ENCODE results near the gene KRT2. TPM values are rescaled to one million over a fixed set of nuclear protein-coding genes. Genes with fewer than 3 reads are reported as not detected.

Gene KRT2
- total RNA-seq, 1 experiment from 2014 or later: 2.4 TPM

DNA sequence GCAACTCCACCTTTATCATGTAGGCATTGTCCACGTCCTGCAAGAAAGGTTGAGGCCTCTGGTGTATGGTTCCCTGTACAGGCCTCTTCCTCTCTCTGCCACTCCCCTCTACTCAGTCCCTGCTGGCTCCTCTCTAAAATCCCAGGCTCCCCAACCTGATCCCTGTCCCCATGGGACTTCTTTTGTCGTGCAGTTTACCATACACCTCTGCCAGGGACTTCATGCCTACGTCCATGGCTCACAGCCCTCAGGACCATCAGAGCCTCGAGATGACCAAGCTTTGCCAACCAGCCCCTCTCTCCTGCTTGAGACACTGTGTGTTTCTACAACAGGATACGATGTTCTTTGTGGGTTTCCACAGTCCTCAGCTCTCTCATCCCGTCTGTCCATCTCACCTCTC lies 2.9 kb downstream of the KRT2 start:
- DNase-seq (ENCODE audit: low read depth): no peak
- in situ Hi-C loops (cut with HindIII; ENCODE audit: low pct_unique_long_range_greater_than_20kb, low sequenced_read_pairs): loop anchor here (10.0 kb wide), 1 partner anchor 434 kb away; no protein-coding TSS in a partner anchor

DNA sequence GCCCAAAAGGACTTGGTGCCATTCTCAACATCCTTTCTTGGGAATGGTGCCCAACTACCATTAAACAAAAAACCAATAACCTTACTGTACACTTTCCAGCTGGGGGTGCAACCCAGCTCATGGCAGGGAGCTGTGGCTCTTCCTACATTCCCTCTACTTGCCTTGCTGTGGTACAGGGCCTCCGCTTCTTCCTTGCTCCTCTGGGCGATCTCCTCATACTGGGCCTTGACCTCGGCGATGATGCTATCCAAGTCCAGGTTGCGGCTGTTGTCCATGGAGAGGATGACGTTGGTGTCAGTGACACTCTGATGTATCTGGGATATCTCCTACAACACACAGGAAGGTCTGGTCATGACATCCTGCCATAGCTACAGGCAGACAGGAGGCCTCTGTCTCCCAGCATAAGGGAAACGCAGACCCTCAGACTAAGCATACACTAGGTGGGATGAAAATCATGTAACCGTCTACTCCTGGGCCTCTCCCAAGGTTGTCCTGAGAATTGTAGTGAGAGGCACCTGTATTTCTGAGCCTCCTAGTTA lies 3.9 kb downstream of the KRT2 start:
- DNase-seq (ENCODE audit: low read depth): no peak
- in situ Hi-C loops (cut with HindIII; ENCODE audit: low pct_unique_long_range_greater_than_20kb, low sequenced_read_pairs): loop anchor here (10.0 kb wide), 1 partner anchor 433 kb away; no protein-coding TSS in a partner anchor

DNA sequence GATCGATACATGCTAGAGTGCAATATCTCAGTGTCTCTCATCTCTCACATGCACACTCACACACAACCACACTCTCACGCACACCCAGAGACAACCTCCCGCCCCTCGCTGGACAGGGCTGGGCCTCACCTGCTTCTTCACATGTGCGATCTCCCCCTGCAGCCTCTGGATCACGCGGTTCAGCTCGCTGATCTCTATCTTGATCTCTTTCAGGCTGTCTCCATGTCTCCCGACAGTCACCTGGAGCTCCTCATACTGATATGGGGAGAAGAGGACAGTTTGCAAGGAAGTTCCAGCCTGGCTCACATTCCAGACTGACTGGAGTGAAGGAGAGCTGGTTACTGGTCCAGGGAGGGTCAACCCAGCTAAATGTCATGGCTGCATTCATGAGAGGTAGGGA lies 4.4 kb downstream of the KRT2 start:
- in situ Hi-C loops (cut with HindIII; ENCODE audit: low pct_unique_long_range_greater_than_20kb, low sequenced_read_pairs): loop anchor here (10.0 kb wide), 1 partner anchor 433 kb away; no protein-coding TSS in a partner anchor
- no peak for DNase-seq (ENCODE audit: low read depth)

DNA sequence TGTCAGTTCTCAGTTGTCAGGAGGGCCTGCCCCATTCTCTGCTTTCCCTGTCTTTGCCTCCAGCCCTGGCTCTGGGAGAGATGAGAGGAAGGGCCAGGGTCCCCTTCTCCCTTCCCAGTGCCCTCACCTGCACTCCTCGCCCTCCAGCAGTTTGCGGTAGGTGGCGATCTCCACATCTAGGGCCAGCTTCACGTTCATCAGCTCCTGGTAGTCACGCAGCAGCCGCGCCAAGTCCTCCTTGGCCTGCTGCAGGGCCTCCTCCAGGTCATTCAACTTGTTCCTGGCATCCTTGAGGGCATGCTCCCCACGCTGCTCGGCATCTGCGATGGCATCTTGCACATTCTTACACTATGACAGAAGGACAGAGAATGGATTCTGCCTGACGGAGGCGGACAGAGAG lies 5.4 kb downstream of the KRT2 start:
- DNase-seq (ENCODE audit: low read depth): no peak
- in situ Hi-C loops (cut with HindIII; ENCODE audit: low pct_unique_long_range_greater_than_20kb, low sequenced_read_pairs): loop anchor here (10.0 kb wide), 1 partner anchor 432 kb away; no protein-coding TSS in a partner anchor

DNA sequence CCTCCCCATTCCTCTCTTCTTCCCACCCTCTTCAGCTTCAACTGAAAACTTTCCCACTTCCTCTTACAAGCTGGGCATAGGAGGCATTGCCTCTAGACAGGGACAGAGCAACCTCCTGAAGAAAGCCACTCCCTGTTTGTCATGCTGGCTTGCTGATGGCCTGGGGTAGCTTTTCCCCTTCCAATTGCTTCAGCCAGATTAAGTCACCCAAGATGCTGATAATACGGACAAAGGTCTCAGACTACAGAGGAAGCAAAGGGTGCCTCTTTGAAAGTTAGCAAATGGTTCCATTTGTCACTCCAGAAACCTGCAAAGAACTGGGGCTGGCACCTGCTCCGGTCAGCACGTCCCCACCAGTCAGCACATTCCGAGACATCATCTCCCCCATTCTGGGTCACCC lies 6.0 kb downstream of the KRT2 start:
- in situ Hi-C loops (cut with HindIII; ENCODE audit: low pct_unique_long_range_greater_than_20kb, low sequenced_read_pairs): loop anchor here (10.0 kb wide), 1 partner anchor 431 kb away; no protein-coding TSS in a partner anchor
- no peak for DNase-seq (ENCODE audit: low read depth)

DNA sequence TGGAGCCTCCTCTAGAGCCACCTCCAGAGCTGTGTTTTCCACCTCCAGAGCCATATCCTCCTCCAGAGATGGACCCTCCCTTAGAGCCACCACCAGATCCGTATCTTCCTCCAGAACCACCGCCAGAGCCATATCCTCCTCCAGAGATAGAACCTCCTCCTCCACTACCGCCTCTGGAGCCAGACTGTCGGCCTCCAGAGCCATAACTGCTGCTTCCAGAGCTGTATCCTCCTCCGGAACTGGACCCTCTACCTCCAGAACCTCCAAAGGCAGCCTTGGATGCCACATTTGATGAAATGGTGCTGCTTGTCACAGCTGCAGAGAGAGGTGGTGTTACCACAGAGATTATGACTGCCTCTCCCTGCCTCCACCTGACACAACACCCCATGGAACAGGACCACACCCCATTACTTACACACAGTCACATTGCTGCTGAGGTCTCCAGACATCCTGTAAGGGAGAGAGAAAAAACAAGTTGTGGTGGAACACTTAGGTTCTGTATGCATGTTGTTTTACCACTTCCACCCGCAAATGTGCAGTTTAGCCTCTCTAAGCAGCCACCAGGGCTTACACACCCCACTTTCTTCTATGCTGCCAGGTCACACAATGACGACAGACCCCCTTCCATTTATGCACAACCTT lies 6.8 kb downstream of the KRT2 start:
- in situ Hi-C loops (cut with HindIII; ENCODE audit: low pct_unique_long_range_greater_than_20kb, low sequenced_read_pairs): loop anchor here (10.0 kb wide), 1 partner anchor 430 kb away; no protein-coding TSS in a partner anchor
- DNase-seq (ENCODE audit: low read depth): no peak

DNA sequence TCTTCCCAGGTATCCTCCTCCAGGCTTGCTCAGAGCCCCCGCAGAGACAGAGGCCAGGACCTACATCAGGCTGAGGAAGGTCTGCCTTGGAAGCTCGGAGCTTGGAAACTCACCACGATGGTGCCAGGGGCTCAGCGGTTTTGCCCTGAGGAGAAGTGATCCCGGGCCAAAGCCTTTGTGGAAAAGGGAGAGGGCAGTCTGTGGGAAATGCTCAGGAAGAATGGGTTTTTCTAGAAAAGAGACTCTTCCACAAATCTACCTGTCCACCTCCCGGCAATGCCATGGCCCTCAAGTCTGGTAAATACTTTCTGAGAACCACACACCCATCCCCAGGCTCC lies 8.0 kb downstream of the KRT2 start:
- in situ Hi-C loops (cut with HindIII; ENCODE audit: low pct_unique_long_range_greater_than_20kb, low sequenced_read_pairs): loop anchor here (10.0 kb wide), 1 partner anchor 429 kb away; no protein-coding TSS in a partner anchor
- no peak for DNase-seq (ENCODE audit: low read depth)

DNA sequence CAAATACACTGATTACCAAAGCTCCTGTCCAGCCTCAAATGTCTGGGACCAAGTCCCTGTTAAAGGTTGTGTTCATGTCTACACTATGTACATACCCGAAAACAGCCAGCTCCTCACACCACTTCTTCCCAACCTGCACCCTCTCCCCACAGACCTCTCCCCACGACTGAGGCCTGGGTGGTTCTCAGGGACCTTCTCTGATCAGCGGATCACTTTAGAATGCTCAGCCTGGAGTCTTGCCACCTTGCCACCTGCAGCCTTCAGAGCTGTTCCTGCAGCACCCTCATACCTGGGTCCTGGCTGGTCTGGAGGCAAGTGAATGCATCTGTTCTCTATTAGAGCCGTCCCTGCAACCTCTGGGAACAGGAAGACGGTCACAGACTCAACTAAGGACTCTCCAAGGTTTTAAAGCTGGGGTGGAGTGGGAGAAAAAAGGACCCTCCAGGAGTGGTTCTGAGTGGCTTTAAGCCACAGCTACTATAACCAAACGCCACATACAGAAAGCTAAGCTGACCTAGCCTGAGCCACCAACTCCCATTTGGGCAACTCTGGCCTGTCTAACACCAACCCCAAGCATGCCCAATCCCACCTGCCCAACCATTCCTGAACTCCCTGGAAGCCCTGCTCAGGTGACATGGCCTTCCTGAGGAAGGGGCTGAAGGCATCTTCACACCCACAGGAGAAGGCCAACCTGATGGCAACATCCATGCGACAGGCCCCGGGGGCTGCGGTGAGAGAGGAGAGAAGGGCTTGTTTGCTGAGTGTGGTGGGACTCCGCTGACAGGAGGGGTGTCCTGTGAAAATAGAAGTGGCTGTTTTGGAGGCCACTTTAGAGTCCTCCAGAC lies 8.6 kb downstream of the KRT2 start:
- in situ Hi-C loops (cut with HindIII; ENCODE audit: low pct_unique_long_range_greater_than_20kb, low sequenced_read_pairs): loop anchor here (10.0 kb wide), 1 partner anchor 429 kb away; no protein-coding TSS in a partner anchor
- DNase-seq (ENCODE audit: low read depth): no peak

DNA sequence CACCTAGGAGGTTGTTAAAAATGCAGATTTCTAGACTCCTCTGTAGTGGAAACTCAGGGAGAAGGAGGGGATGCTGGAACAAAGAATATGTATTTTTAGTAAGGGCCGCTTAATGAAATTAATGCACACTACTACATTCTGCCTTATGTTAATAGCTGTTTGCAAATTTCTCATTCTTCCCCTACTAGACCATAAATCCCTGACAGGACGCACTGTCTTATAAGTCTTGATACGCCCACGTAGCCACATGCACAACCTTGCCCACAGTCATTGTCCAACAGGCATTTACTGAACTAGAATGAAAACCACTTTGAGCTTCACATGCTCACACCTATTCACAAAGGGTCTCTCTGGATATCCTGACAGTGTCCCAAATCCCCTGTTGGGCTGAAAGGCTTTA lies 10.5 kb downstream of the KRT2 start:
- in situ Hi-C loops (cut with HindIII; ENCODE audit: low pct_unique_long_range_greater_than_20kb, low sequenced_read_pairs): loop anchor here (10.0 kb wide), 1 partner anchor 427 kb away; no protein-coding TSS in a partner anchor

DNA sequence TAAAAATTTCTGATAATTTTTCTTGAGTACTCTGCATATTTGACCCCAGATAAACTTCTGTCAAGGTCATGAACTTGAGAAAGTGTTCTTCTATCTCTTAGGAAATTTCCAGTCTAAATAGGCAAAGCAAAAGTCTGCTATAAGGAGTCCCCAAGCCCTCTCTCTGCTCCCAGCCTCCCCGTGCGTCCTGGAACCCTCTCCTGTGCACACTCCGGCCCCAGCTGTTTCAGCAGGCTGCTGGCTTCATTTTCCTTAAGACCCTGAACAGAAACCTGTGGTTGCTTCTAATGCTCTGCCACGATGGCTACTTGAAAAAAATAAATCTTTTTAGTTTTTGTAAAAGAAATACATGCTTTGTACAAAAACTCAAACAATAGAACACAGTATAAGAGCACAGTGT lies 14.7 kb downstream of the KRT2 start:
- no peak for DNase-seq (ENCODE audit: low read depth)
- in situ Hi-C loops (cut with HindIII; ENCODE audit: low pct_unique_long_range_greater_than_20kb, low sequenced_read_pairs): no loop called here

More for the DNA sequence above, 10.5 kb downstream of the KRT2 start:
- DNase-seq (ENCODE audit: low read depth): no peak

DNA sequence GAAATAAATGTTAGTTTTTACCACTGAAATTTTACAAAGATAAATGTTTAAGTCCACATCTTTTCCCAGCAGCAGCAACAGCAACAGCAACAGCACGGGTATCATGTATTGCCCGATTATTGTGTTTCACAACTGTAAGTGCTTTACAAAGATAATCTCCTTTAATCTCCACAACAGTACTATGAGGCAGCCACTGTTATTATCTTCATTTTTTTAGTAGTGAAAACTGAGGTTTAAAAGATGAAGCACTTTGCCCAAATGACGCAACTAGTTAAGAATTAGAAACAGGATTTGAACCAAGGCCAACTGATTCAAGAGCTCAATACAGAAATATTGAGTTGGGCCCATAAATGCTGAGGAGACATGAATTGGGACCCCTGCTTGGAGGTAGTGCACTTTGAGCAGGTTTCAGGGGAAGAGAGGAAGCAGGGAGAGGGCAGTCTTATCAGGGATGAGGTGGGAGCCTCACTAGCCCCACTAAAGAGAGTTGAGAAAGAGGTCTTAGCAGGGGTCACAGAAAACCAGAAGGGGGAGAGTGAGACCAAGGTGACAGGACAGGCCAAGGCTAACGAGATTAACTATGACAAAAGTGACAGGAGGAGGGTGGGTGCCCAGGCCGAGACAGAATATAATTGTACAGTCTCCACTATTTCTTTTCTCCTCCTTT lies 15.3 kb downstream of the KRT2 start:
- in situ Hi-C loops (cut with HindIII; ENCODE audit: low pct_unique_long_range_greater_than_20kb, low sequenced_read_pairs): no loop called here
- DNase-seq (ENCODE audit: low read depth): no peak

DNA sequence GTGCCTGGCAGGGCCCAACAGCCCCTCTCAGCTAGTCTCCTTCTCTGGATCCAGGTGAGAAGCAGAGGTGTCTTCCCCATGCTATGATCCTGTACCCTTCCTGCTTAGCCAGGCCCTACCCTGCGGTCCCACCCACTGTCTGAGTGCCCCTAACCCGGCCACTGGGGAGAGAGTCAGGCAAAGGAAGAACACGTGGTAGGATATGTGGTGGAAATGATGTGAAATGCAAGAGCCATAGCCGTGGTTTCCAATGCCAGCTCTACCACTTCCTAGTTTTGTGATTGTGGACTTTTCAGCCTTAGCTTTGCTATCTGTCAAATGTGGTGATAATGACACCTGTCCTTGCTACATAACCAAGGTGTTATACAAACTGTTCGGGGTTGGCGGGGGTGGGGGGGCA lies 15.8 kb downstream of the KRT2 start:
- in situ Hi-C loops (cut with HindIII; ENCODE audit: low pct_unique_long_range_greater_than_20kb, low sequenced_read_pairs): no loop called here

DNA sequence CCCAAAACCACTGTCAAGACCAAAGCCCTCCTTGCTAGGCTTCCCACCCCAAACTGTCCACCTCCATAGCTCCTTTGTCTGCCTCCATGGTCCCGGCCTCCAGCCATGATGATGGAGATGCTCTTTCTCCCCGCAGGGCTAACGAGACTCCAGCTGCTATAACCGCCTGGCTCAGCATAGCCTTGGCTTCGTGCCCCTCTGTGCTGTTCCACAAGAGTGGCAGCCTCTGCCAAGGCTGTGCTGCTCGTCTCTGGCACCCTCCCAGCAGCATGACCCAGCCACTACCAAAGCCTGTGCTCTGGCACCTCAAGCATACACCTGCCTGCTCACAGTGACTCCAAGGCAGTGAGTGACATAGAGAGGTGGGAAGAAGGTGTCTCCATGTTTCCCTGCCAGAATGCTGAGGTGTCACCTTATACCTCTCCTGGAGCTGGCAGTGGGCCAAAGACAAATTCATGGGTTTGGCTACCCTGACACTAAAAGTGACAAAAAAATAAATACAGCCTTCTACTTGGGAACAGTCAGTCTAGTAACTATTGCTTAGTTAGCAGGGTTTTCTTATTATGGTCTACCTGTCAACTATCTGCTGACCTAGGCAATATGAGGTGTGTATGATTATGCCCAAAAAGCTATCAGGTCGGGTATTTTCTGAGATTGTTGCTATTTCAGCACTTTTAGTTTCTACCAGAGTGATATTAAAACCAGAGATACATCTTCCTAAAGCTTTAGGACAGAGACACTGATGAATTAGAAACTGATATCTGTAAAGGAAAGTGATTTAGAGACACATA lies 17.6 kb downstream of the KRT2 start:
- no peak for DNase-seq (ENCODE audit: low read depth)
- in situ Hi-C loops (cut with HindIII; ENCODE audit: low pct_unique_long_range_greater_than_20kb, low sequenced_read_pairs): no loop called here

More for the DNA sequence above, 15.8 kb downstream of the KRT2 start:
- no peak for DNase-seq (ENCODE audit: low read depth)

DNA sequence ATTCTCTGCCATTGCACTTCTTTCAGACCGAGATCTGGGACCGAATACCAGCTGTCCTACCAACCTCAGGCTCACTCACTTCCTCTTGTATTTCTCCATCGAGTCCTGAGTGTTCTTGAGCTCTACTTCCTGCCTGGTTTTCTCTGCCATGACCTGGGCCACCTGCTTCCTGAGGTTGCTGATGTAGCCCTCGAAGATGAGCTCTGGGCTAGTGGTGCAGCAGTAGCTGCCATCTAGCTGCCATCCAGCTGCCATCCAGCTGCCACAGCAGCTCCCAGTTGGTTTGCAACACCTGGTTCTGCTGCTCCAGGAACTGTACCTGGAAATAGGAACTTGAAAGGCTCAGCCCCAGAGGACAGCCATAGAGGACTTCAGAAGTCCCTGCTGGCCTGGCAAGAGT lies 18.6 kb downstream of the KRT2 start:
- DNase-seq (ENCODE audit: low read depth): no peak
- in situ Hi-C loops (cut with HindIII; ENCODE audit: low pct_unique_long_range_greater_than_20kb, low sequenced_read_pairs): no loop called here

DNA sequence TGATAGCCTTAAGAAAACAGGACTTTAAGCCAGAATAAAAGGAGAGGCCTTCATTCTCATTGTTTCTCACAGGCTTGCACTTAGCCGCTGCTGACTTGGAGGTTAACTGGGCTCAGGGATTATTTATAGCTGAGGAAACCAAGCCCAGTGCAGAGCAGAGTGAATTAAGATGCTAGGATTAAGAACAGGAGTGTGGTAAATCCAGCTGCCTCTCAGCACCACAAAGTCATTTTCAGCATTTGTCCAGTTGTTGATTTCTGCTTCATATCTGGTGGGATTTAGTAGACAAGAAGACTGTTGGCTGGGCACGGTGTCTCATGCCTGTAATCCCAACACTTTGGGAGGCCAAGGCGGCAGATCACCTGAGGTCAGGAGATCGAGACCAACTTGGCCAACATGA lies 19.4 kb downstream of the KRT2 start:
- DNase-seq (ENCODE audit: low read depth): no peak
- in situ Hi-C loops (cut with HindIII; ENCODE audit: low pct_unique_long_range_greater_than_20kb, low sequenced_read_pairs): no loop called here

DNA sequence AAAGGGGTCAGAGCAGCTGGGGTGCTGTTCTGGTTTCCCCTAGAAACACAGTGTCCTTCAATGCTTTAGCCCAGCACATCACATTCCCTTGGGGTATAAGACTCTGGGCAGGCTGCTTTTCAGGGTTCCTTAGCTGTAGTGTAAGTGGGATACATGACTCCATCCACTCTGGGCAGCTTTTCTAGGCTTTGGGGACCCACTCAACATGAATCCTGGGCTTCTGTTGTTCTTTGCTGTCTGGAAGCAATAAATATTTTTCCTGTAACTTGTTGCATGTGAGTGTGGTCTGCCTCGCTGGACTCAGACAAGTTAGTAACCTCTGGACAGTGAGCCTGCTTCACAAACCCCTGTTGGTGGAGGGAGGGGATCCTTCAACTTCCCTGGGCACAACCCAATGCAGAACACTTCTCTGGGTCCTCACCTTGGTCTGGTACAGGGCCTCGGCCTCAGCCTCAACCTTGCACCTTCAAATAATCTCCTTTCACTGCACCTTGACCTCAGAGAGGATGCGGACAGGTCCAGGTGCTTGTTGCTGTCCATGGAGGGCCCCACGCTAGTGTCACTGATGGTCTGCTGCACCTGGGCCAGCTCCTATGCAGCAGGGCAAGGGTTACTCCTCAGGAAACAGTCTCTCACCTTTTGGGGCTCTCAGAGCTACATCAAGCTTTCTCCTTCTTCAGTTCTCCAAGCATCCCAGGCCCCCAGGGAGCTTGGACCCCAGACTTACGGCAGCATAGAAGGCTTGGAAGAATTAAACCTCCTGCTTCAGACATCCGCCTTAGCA lies 20.1 kb downstream of the KRT2 start:
- in situ Hi-C loops (cut with HindIII; ENCODE audit: low pct_unique_long_range_greater_than_20kb, low sequenced_read_pairs): no loop called here
- DNase-seq (ENCODE audit: low read depth): no peak

DNA sequence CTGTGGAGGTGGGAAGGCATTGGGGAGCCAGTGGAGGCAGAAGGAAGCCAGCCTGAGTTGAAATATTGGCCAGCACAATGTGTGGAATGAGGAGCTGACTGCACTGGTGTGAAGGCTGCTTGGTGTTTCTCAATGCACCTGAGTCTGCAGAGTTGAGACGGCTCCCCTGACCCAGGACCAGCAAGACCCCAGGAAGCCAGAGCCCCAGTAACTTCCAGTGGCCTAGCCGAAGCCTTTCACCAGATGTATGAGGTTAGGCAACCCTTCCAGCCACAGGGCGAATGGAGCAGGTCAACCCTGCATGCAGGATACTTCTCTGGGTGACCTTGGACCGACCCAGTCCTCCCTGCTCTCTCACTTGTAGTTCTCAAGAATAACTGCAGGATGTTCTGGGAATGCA lies 20.7 kb downstream of the KRT2 start:
- in situ Hi-C loops (cut with HindIII; ENCODE audit: low pct_unique_long_range_greater_than_20kb, low sequenced_read_pairs): no loop called here

More for the DNA sequence above, 20.7 kb downstream of the KRT2 start:
- DNase-seq (ENCODE audit: low read depth): no peak
